GM12873 (cell line): ENCODE results near the gene CATSPERD.

Experiments
- CTCF ChIP-seq: IDR thresholded peaks from 2 replicates; pipeline ENCODE4 v1.5.1; 2012; ENCODE audit warnings: low read depth, mild to moderate bottlenecking, moderate library complexity, low read length, control low read depth; ENCODE audit not compliant: insufficient read depth; ENCODE audit errors: missing control alignments

The CATSPERD gene

GRCh38 chr19:5718579-5719273 lies 1.7 kb upstream of the CATSPERD start:
- no peak for TF ChIP-seq CTCF

DNA sequence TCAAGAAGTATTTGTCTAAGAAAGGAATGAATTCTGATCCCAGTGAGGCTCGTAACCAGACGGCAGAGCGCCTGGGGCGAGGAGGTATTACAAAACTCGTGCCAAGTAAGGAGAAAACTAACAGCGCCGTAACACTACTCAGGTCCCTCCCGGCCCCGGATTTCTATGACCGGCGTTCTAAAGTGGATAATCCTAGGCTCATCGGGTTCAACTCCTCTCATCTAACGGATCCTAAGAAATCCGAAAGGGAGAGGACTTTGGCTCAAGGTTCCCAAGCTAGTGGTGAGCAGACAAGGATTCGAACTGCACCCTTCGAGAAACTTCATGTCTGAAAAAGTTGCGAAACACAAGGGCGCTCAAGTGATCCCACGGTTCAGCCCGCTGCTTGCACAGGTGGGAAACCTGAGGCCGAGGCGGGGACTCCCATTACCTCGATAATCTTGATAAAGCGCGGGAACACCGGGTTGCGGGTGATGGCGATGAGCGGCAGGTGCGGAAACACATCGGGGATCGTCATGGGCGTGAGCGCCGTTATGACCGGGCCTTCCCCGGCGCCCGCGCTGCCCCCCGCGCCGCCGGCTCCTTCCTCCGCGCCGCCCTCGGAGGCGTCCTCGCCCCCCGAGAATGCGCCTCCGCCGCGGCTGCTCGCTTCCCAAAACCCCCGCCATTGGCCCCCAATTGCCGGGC lies 1.0 kb upstream of the CATSPERD start:
- no peak for TF ChIP-seq CTCF

DNA sequence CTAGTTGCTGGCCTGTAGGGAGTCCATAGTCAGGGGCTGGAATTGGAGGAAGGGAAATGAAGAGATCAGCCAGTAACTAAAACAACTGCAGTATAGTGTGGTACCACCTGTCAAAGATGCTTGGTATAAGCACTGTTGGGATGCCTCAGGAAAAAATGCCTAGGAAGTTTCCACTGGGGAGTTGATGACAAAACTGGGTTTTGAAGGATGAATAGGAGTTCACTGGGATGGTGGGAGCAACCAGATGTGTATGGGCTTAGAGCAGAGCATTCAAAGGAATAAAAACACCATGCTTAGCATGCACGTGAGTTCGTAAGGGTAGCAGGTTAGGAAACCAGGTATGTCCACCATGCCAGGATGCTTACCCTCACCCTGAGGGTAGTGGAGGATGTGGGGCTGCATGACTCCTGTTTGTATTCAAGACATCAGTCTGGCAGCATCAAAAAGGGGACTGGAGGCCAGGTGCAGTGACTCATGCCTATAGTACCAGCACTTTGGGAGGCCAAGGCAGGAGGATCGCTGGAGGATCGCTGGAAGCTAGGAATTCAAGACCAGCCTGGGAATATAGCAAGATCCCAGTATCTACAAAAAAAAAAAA lies 7.1 kb downstream of the CATSPERD start:
- TF ChIP-seq CTCF = no peak

DNA sequence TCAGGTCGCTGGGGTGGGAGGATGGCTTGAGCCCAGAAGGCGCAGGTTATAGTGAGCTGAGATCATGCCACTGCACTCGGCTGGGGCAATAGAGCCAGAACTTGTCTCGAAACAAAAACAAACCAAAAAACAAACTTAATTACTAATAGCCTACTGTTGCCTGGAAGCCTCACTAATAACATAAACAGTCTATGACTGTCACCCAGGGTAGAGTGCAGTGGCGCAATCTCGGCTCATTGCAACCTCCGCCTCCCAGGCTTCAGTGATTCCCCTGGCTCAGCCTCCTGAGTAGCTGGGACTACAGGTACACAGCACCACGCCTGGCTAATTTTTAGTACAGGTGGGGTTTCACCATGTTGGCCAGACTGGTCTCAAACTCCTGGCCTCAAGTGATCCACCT lies 18.0 kb downstream of the CATSPERD start:
- TF ChIP-seq CTCF = no peak

GRCh38 chr19:5742051-5742450 lies 21.6 kb downstream of the CATSPERD start:
- no peak for TF ChIP-seq CTCF

DNA sequence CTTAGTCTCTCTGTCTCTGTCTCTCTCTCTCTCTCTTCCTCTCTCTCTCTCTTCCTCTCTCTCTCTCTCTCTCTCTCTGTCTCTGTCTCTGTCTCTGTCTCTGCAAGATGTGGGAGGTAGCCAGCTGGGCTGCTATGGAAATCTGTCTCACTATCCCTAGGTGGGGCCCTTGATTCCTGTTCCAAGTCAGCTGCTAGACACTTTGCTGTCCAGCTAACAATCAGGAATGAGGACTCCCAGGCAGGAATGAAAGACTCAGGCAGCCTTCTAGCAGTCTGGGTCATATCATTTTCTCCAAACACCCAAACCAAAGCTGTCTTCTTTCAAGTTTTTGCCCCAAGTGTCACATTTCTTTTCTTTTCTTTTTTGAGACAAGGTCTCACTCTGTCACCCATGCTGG lies 23.2 kb downstream of the CATSPERD start:
- no peak for TF ChIP-seq CTCF

GRCh38 chr19:5749505-5749904 lies 29.1 kb downstream of the CATSPERD start:
- no peak for TF ChIP-seq CTCF
